NCI-H748 treated with DMSO at 0.1 percent for 48 hours (cell line): ENCODE data around the gene LLGL2.
A peak's percentile ranks its signal among the peaks of the same experiment; 100 is the strongest.

ENCODE experiments used
- DNase-seq: peaks from one replicate; lab custom pipeline; 2025; lab: John Stamatoyannopoulos, UW

Gene LLGL2

GRCh38 chr17:75523647-75524046 lies 1.9 kb upstream of the LLGL2 start:
- DNase-seq = no peak

- DNase-seq = no peak
Observed at GRCh38 chr17:75524269-75524969, 1.1 kb upstream of the LLGL2 start.

DNA sequence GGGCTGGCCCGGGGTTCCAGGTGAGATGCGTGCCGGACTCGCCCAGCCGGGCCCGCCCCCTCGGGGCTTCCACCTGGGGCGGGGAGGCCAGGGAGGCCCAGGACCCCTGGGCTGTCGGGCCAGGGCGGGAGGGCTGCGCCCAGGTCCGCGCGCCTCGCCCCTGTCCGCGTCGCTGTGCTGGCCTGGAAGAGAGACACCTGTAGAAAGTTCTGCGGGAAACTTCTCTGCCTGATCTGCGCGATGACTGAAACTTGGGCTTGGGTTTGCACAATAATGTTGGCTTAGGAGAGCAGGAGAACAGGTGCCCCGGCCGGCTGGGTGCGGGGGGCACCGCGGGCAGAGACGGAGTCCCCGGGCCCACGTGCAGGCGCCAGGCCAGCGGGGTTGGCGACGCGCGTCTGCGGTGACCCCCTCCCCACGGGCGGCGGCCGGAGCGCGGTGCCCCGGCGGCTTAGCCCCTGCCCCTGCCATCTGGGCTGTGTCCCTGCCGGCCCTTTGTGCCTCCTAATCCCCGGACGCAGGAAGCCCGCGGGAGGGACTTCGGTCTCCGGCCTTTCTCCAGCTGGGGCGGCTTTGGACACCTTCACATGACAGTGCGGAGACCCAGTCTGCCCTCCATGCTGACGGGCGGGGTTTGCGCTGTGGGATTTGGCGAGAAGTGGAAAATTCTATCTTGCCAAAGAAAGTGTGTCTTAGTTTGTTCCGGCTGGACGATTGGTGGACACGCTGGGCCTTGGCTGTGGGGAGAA lies 483 bp downstream of the LLGL2 start:
- DNase-seq = no peak

- DNase-seq = no peak
Observed at GRCh38 chr17:75526555-75527270, 1.2 kb downstream of the LLGL2 start.

- DNase-seq = no peak
Observed at GRCh38 chr17:75530837-75531720, 5.6 kb downstream of the LLGL2 start.

DNA sequence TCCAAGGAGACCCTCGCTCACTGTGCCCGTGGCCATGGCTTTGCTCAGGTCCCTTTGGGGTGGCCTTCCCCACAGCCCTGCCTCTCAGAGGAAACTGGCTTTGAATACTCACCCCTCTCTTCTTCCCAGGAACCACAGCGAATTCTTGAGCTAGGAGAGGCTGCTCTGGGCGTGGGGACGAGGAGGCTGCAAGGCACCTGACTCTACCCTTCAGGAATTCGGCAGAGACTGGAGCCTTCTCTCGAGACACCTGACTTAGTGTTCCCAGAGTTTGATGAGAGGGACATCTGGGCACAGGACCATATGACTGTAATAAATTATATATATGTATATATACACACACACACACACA lies 6.2 kb downstream of the LLGL2 start:
- no peak for DNase-seq

GRCh38 chr17:75535119-75535537 lies 9.6 kb downstream of the LLGL2 start:
- DNase-seq = no peak

GRCh38 chr17:75535871-75536270 lies 10.4 kb downstream of the LLGL2 start:
- no peak for DNase-seq

- DNase-seq = no peak
Observed at GRCh38 chr17:75536366-75536765, 10.9 kb downstream of the LLGL2 start.

DNA sequence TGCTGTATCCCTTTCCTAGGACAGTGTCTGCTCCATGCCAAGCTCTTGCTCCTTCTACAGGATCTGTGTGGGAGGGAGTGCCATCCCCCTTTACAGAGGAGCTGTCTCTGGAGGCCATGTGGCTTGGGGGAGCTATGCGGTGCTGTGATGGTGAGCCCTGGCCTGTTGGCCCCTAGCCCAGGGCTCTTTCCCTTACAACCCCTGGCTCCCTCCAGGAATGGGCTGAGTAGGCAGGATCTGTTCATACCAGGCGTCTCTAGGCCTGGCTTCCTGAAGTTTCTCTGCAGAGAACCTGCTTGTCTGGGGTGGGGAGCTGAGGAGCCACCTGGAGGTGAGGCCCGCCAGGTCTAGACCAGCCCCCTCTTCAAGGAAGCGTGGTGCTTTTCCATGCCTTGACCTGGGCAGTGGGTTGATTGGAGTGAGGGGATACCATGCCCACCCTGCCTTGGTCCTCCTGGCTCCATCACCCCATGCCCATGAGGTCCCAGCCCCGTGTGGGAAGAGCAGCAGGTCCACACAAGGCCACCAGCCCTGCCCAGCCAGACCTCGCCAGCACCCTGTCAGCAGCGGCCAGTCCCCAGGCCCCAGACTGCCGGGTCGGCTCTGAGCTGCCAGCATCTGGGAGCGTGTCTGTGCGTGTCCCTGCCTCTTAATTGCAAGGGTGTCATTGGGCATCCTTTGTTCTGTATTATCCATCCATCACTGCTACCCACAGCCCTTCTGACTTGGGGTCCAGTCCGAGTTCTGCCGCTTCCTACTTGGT lies 14.7 kb downstream of the LLGL2 start:
- no peak for DNase-seq

DNA sequence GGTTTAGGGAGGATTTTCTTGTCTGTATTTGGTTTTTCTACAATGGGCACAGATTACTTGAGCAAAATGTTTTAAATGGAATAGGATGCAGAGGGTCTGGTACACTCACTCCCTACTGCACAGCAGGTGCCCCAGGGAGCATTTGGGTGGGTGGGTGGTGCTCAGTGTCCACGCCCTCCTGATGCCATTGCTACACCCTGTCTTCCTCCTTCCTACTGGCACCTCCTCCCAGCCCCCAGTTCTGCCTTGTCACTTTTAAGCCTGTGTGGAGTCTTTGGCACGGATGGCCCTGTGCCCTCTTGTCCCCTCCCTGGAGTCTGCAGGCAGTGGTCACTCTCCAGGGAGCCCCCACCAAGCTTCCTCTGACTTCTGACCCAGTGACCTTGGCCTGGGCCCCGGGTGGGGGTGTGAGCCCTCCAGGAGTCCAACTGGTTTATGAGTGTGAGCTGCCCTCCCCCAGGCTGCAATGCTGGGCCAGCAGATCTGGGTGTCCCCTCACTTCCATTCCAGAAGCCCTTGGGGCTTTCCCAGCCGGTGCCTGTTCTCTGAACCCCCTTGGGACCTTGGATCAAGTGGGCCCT lies 15.5 kb downstream of the LLGL2 start:
- no peak for DNase-seq

- no peak for DNase-seq
Observed at GRCh38 chr17:75542229-75542628, 16.7 kb downstream of the LLGL2 start.

GRCh38 chr17:75542728-75543336 lies 17.3 kb downstream of the LLGL2 start:
- no peak for DNase-seq

GRCh38 chr17:75544250-75544649 lies 18.8 kb downstream of the LLGL2 start:
- DNase-seq = no peak

- DNase-seq = no peak
Observed at GRCh38 chr17:75546181-75546580, 20.7 kb downstream of the LLGL2 start.

DNA sequence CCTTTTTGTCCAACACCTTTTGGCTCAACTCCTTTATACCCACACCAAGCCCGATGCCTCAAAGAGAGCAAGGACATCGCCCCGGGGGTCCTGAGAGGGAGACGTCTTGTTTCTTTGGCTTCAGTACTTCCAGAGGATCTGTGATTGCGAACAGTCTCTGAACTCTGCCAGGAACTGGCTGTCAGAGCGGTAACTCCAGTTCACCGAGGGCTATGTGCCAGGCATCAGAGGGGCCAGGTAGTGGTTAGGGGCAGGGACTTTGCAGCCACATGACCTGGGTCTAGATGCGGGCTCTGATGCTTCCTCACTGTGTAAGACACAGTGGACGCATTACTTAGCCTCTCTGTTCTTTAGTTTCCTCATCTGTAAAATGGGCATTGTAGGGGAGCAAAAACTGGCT lies 21.6 kb downstream of the LLGL2 start:
- DNase-seq = no peak

- no peak for DNase-seq
Observed at GRCh38 chr17:75548813-75549212, 23.3 kb downstream of the LLGL2 start.

DNA sequence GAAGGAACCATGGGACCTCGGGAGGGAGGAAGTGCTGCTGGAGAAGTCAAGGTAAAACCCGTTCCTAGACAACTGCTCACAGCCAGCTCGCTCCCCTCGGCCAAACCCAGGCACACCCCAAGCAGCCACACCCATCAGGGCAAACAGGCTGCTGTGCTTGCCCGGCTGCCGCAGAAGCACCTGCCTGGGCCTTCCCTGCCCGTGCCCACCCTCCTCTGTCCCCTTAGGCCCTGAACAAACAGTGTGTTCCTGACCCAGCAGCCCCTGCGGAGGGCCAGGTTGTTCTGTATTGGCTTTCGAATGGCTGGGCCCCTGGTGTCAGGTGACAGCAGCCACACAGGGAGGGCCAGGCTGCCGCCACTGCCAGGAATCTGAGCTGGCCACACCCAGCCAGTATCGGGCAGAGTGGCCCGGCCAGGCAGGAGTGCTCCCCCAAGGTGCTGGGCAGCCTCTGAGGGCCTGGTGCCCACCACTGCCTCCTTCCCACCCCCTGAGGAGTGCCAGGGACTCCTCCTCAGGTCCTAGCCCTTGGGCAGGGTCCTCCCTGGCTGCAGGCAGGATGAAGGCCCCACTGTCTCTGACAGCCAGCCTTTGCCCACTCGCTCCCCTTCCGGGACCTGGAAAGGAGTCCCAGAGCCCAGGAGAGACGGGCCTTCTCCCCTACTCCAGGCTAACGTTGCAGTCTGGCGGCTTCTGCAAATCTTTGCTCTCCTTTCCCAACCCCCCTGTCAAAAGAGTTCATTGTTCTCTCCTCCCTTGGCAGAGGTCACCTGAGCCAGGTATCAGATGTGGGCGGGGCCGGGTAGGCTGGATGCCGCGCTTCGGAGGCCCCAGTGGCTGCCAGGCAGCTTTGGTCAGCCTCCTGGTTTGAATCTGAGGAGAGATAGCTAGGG lies 24.0 kb downstream of the LLGL2 start:
- peak; percentile 89 for DNase-seq

- DNase-seq = no peak
Observed at GRCh38 chr17:75550139-75550465, 24.6 kb downstream of the LLGL2 start.

DNA sequence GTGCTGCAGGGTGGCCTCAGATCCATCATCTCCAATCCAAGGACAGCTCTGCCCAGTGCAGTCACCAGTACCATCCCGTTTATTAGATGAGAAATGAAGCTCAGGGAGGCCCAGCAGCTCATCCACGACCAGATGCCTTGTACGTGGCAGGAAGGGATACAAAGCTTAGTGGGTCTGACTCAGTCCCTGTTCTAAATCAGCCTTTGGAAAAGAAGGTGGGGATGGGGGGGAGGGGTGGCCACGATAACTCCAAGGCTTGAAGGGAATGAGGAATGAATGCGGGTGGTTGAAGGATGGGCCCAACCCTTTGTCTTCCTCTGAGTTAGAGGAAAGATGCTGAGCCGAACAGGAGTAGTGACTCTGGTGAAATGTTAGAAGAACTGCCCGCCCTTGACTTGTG lies 25.8 kb downstream of the LLGL2 start:
- DNase-seq = no peak
